Pancreas (tissue), 10 donors: ENCODE data around the gene CCDC88B. TPM values are rescaled to one million over a fixed set of nuclear protein-coding genes. Genes with fewer than 3 reads are reported as not detected.

ENCODE experiments used
- ATAC-seq, 4 donors: fragments of 200-7000 bp; cut with Tn5 transposase; one replicate each; pipeline versions ENCODE4 v1.8.0 to v1.9.1; 2020; ENCODE audit warnings: mild to moderate bottlenecking in 4 of 4, moderate library complexity in 4 of 4
- DNase-seq, 6 donors: peaks; one replicate each; pipeline ENCODE4 v3.0.0-alpha.2; 2020
- FAIRE-seq: peaks from 2 replicates; lab custom pipeline; 2012; peaks lifted over from hg19 to GRCh38; lab: Jason Lieb, UNC
- H3K27ac ChIP-seq, 4 donors: fragments of 200-600 bp; sonication (generic); 1 replicate in 3 of 4; 2 replicates in 1 of 4; pipeline versions ENCODE4 v1.5.0 to v1.8.0; 2020
- H3K27me3 ChIP-seq, 4 donors: fragments of 200-600 bp; one replicate each; pipeline ENCODE4 v1.8.0; 2021
- H3K36me3 ChIP-seq, 3 donors: fragments of 200-600 bp; sonication (generic) in 1 of 3; one replicate each; pipeline versions ENCODE4 v1.5.0 to v1.8.0; 2020 to 2021
- H3K4me1 ChIP-seq, 3 donors: fragments of 200-600 bp; one replicate each; pipeline ENCODE4 v1.8.0; 2021
- H3K4me3 ChIP-seq, 4 donors: fragments of 200-600 bp; sonication (generic) in 2 of 4; one replicate each; pipeline versions ENCODE4 v1.5.0 to v1.8.0; 2020 to 2021
- H3K9me3 ChIP-seq, 4 donors: fragments of 200-600 bp; one replicate each; pipeline ENCODE4 v1.8.0; 2021
- CTCF ChIP-seq, 4 donors: fragments of 200-600 bp; sonication (generic) in 3 of 4; IDR thresholded peaks; one replicate each; pipeline versions ENCODE4 v1.5.0 to v1.8.0; 2021; ENCODE audit warnings: antibody characterized with exemption in 4 of 4
- WGBS, 2 donors: extraction: QIAGEN DNeasy Blood & Tissue Kit; methylation state at CpG; one replicate each; pipeline ENCODE4 v1.1.7; 2013; 5-methylcytosine and 5-hydroxymethylcytosine counted together
- intact Hi-C, 3 donors: fragments of 100-400 bp; cut with DNase I; formaldehyde crosslinking; loops; one replicate each; pipeline versions ENCODE4 v1.11.1 to v1.14.2; 2022
- polyA plus RNA-seq, 2 donors: library from polyadenylated mRNA; stranded (reverse); fragments of 200-250 nt; gene quantifications; one replicate each; pipeline ENCODE4 v1.2.3, GENCODE V29; 2013
- total RNA-seq, 6 donors: library from RNA; stranded (reverse); fragmentation: NEBNext Ultra II Directional in 4 of 6; extraction: Animal tissue kit (Norgen Biotek cat#: 25700) in 4 of 6; gene quantifications; one replicate each; pipeline versions ENCODE4 v1.2.1 to v1.2.4, GENCODE V29; 2021 to 2023
- donor health status: healthy with polysubstance abuse.
- donor health status: DM: no; HTN: no; CAD: no; lungs with moderate emphysema.
- donor health status: DM: no; HTN: no; CAD: no.
- donor health status: control.
- donor health status: control.
- donor health status: Bipolar disorder and iron deficiency.
- donor health status: DM: yes; HTN: yes; CAD: no.
- donor health status: DM: no; HTN: no; CAD: no.
- donor health status: DM: no; HTN: no; CAD: no.
- donor health status: DM: yes; HTN: yes; CAD: no.

The CCDC88B gene
- total and polyA plus RNA-seq, 8 donors = 3.0 to 50.0 (median 6.4) TPM

DNA sequence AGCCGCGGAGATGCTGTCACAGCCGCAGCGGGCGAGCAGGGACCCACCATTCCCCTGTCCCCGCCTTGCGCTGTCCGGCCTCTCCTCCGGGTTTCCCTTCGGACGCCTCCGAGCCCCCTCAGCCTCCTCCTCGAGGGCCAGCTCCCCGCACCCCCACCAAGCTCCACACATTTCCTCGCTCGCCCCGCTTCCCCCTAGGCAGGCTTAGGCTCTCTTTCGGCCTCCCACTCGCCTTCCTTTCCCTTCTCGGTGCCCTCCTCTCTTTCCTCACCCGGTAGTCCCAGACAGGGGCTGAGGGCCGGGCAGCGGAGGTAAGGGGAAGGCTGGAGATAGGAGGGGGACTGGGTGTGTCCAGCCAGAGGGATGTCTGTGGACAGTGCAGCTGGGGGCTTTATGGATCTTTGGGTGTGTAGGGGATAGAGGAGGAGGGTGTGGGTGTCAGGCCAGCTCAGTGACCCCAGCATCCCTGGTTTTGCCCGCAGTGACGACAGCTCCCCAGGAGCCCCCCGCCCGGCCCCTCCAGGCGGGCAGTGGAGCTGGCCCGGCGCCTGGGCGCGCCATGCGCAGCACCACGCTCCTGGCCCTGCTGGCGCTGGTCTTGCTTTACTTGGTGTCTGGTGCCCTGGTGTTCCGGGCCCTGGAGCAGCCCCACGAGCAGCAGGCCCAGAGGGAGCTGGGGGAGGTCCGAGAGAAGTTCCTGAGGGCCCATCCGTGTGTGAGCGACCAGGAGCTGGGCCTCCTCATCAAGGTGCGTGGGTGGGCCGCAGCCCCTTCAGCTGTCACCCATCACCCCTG, 47.3 kb upstream of the CCDC88B start:
- ATAC-seq = no peak
- TF ChIP-seq CTCF (IDR thresholded peaks at IDR 0.05) = no peak
- Histone ChIP-seq H3K27ac (no peak overlapping the region), H3K9me3 (no peaks in the 10 kb centered on the region), H3K4me3 (peak overlapping the region in 2 of 4 donors; percentile 18 to 44), H3K4me1 (peaks cover 0 to 11% (median 8%) of the 10 kb centered on the region in 3 donors), H3K36me3 (no peaks in the 10 kb centered on the region), H3K27me3 (peaks cover 0 to 10% (median 5%) of the 10 kb centered on the region in 4 donors)
- no peak for FAIRE-seq
- intact Hi-C loops = loop anchor here in 2 of 3 donors (5.0 to 10.0 kb wide), 3 partner anchors 85 to 298 kb away; partner anchors contain the start of gene FERMT3 (in 2 of the 2)
- 47 to 57% methylated on average over 25 to 42 of the region's 42 CpGs for WGBS, 2 donors
- peak in 1 of 6 donors; percentile 80 for DNase-seq

GRCh38 chr11:64294774-64295173, 45.2 kb upstream of the CCDC88B start:
- intact Hi-C loops = loop anchor here in 2 of 3 donors (5.0 to 10.0 kb wide), 3 partner anchors 87 to 300 kb away; partner anchors contain the start of gene FERMT3 (in 2 of the 2)
- Histone ChIP-seq H3K36me3 (no peaks in the 10 kb centered on the region), H3K4me1 (peaks cover 0 to 21% (median 12%) of the 10 kb centered on the region in 3 donors), H3K27me3 (peaks cover 0 to 23% (median 11%) of the 10 kb centered on the region in 4 donors), H3K4me3 (no peak overlapping the region), H3K9me3 (no peaks in the 10 kb centered on the region), H3K27ac (no peak overlapping the region)
- TF ChIP-seq CTCF (IDR thresholded peaks at IDR 0.05) = no peak
- no peak for FAIRE-seq
- no peak for ATAC-seq
- no peak for DNase-seq
- 43 to 54% methylated on average over 3 of the region's 3 CpGs for WGBS, 2 donors

DNA sequence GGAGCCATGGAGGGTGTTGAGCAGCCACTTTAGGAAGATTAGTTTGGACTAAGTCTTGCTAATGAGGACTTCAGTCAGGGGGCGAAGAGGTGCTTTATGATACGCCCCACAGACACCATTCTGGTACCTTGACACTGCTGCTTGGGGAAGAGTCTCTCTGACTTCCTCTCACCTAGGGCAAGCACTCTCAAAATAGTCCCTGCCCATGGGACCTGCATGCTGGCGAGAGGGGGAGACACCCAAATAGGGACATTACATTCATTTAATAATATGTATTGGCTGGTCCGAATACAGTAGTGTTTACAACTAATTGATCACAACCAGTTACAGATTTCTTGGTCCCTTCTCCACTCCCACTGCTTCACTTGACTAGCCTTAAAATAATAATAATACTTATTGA, 44.2 kb upstream of the CCDC88B start:
- intact Hi-C loops = loop anchor here in 2 of 3 donors (10.0 kb wide), 2 partner anchors 91 to 301 kb away; partner anchors contain the start of gene FERMT3 (in 1 of the 2)
- peaks cover 10 to 30% (median 18%) of the 10 kb centered on the region in 3 donors for H3K4me1 ChIP-seq
- peaks cover 0 to 23% (median 13%) of the 10 kb centered on the region in 4 donors for H3K27me3 ChIP-seq
- FAIRE-seq (no peak), DNase-seq (no peak), ATAC-seq (no peak)
- no peaks in the 10 kb centered on the region for H3K9me3 ChIP-seq
- H3K36me3 ChIP-seq = no peaks in the 10 kb centered on the region
- H3K4me3 ChIP-seq = no peak overlapping the region
- WGBS, 2 donors = 90 to 96% methylated on average over 4 of the region's 4 CpGs
- H3K27ac ChIP-seq = no peak overlapping the region
- TF ChIP-seq CTCF (IDR thresholded peaks at IDR 0.05) = no peak

DNA sequence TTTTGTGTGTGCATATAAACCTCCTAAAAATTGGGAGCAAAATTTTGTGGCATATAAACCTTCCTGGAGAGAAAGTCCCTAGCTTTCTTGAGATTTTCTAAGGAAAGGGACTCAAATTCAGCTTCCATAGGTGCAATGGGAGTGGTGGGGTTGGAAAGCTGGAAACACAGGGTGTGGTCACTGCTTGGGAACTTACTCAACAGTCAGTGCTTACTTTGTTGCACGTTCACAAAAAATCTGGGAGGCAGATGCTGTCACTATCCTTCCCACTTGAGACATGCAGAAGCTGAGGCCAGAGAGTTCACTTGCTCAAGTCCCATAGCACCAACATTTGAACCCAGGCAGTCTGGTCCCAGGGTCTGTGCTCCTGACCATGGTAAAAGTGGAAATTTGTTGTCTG, 43.8 kb upstream of the CCDC88B start:
- peaks cover 11 to 32% (median 18%) of the 10 kb centered on the region in 3 donors for H3K4me1 ChIP-seq
- ATAC-seq = no peak
- no peak overlapping the region for H3K4me3 ChIP-seq
- H3K27me3 ChIP-seq = peaks cover 0 to 23% (median 13%) of the 10 kb centered on the region in 4 donors
- no peak for FAIRE-seq
- no peak for TF ChIP-seq CTCF (IDR thresholded peaks at IDR 0.05)
- H3K36me3 ChIP-seq = no peaks in the 10 kb centered on the region
- 45 to 61% methylated on average over 1 of the region's 1 CpG for WGBS, 2 donors
- intact Hi-C loops = loop anchor here in 2 of 3 donors (10.0 kb wide), 2 partner anchors 91 to 301 kb away; partner anchors contain the start of gene FERMT3 (in 1 of the 2)
- no peak for DNase-seq
- H3K27ac ChIP-seq = no peak overlapping the region
- no peaks in the 10 kb centered on the region for H3K9me3 ChIP-seq
